Left lung (tissue), 10 donors: ENCODE results near the gene HDAC1. TPM values are rescaled to one million over a fixed set of nuclear protein-coding genes. Genes with fewer than 3 reads are reported as not detected.

Experiments used
- ATAC-seq: fragments of 200-7000 bp; cut with Tn5 transposase; one replicate; pipeline ENCODE4 v1.9.1; 2020; ENCODE audit warnings: moderate library complexity
- DNase-seq, 4 donors: peaks; one replicate each; pipeline ENCODE4 v3.0.0-alpha.2; 2013 to 2020
- H3K27ac ChIP-seq, 2 donors: fragments of 200-600 bp; sonication (generic) in 1 of 2; one replicate each; pipeline versions ENCODE4 v1.5.0 to v1.8.0; 2020 to 2021
- H3K27me3 ChIP-seq, 2 donors: fragments of 200-600 bp; sonication (generic) in 1 of 2; one replicate each; pipeline versions ENCODE4 v1.5.0 to v1.8.0; 2020 to 2021
- H3K36me3 ChIP-seq, 2 donors: fragments of 200-600 bp; sonication (generic) in 1 of 2; one replicate each; pipeline versions ENCODE4 v1.5.0 to v1.8.0; 2020 to 2021
- H3K4me1 ChIP-seq, 2 donors: fragments of 200-600 bp; one replicate each; pipeline ENCODE4 v1.8.0; 2021
- H3K4me3 ChIP-seq, 2 donors: fragments of 200-600 bp; sonication (generic) in 1 of 2; one replicate each; pipeline versions ENCODE4 v1.5.0 to v1.8.0; 2020 to 2021; ENCODE audit warnings: mild to moderate bottlenecking in 1 of 2
- H3K9me3 ChIP-seq, 2 donors: fragments of 200-600 bp; sonication (generic) in 1 of 2; one replicate each; pipeline versions ENCODE4 v1.5.0 to v1.8.0; 2020 to 2021
- CTCF ChIP-seq, 2 donors: fragments of 200-600 bp; sonication (generic) in 1 of 2; IDR thresholded peaks; one replicate each; pipeline versions ENCODE4 v1.5.0 to v1.8.0; 2021; ENCODE audit warnings: antibody characterized with exemption in 2 of 2
- intact Hi-C, 2 donors: fragments of 100-400 bp; cut with DNase I; formaldehyde crosslinking; loops; one replicate each; pipeline versions ENCODE4 v1.11.2 to v1.14.2; 2022
- polyA plus RNA-seq, 6 donors: library from polyadenylated mRNA; unstranded; fragments of 120-200 nt; gene quantifications; one replicate each; pipeline ENCODE4 v1.2.1, GENCODE V29; 2013; ENCODE audit not compliant: insufficient read length in 6 of 6
- total RNA-seq, 2 donors: library from RNA; stranded (reverse); fragmentation: NEBNext Ultra II Directional; extraction: Animal tissue kit (Norgen Biotek cat#: 25700); gene quantifications; one replicate each; pipeline ENCODE4 v1.2.1, GENCODE V29; 2021
- donor health status: DM: no; HTN: yes; CAD: no.
- donor health status: DM: no; HTN: no; CAD: no.

Gene HDAC1
- total and polyA plus RNA-seq, 8 donors = 61.8 to 193 (median 163) TPM

- no peak for DNase-seq
- Histone ChIP-seq H3K9me3 (no peaks in the 10 kb centered on the region), H3K36me3 (peaks cover 0 to 100% of the 10 kb centered on the region in 2 donors), H3K4me1 (no peaks in the 10 kb centered on the region), H3K27me3 (no peaks in the 10 kb centered on the region), H3K27ac (no peak overlapping the region), H3K4me3 (no peak overlapping the region)
- TF ChIP-seq CTCF (IDR thresholded peaks at IDR 0.05) = no peak
- no peak for ATAC-seq
- intact Hi-C loops = no loop called here
Observed at GRCh38 chr1:32376199-32376598, 84.3 kb downstream of the HDAC1 start.

GRCh38 chr1:32377541-32378220 lies 85.8 kb downstream of the HDAC1 start:
- no peak for DNase-seq

GRCh38 chr1:32380057-32380456 lies 88.2 kb downstream of the HDAC1 start:
- no peaks in the 10 kb centered on the region for H3K9me3 ChIP-seq
- intact Hi-C loops = no loop called here
- DNase-seq (no peak), ATAC-seq (no peak)
- no peaks in the 10 kb centered on the region for H3K4me1 ChIP-seq
- H3K4me3 ChIP-seq = no peak overlapping the region
- no peaks in the 10 kb centered on the region for H3K27me3 ChIP-seq
- no peak for TF ChIP-seq CTCF (IDR thresholded peaks at IDR 0.05)
- peaks cover 0 to 100% of the 10 kb centered on the region in 2 donors for H3K36me3 ChIP-seq
- no peak overlapping the region for H3K27ac ChIP-seq

More at GRCh38 chr1:32377541-32378220, 85.8 kb downstream of the HDAC1 start:
- Histone ChIP-seq H3K9me3 (no peaks in the 10 kb centered on the region), H3K4me3 (no peak overlapping the region), H3K4me1 (no peaks in the 10 kb centered on the region), H3K27ac (no peak overlapping the region), H3K36me3 (peaks cover 0 to 100% of the 10 kb centered on the region in 2 donors), H3K27me3 (no peaks in the 10 kb centered on the region)
- no peak for ATAC-seq
- intact Hi-C loops = no loop called here
- no peak for TF ChIP-seq CTCF (IDR thresholded peaks at IDR 0.05)

Other genes starting within 250 kb of the HDAC1 start
- 10 to 100 TPM; 16.5 to 22.6 TPM for gene TMEM39B, start 219.1 kb upstream of the HDAC1 start, total RNA-seq
- gene TMEM39B, start 219.1 kb upstream of the HDAC1 start, polyA plus RNA-seq = 10 to 100 TPM; 23.1 to 26.4 (median 24.6) TPM
- 10 to 100 TPM; 70.2 to 73.2 TPM for gene KPNA6, start 184.0 kb upstream of the HDAC1 start, total RNA-seq
- gene KPNA6, start 184.0 kb upstream of the HDAC1 start, polyA plus RNA-seq = 10 to 100 TPM; 30.6 to 37.5 (median 34.6) TPM
- gene TXLNA, start 112.4 kb upstream of the HDAC1 start, total RNA-seq = 10 to 100 TPM; 54.0 to 56.4 TPM
- 10 to 100 TPM; 39.8 to 51.4 (median 44.6) TPM for gene TXLNA, start 112.4 kb upstream of the HDAC1 start, polyA plus RNA-seq
- gene CCDC28B, start 91.5 kb upstream of the HDAC1 start, total RNA-seq = 1 to 10 TPM; 7.2 to 9.0 TPM
- 10 to 100 TPM; 20.9 to 31.5 (median 25.5) TPM for gene CCDC28B, start 91.5 kb upstream of the HDAC1 start, polyA plus RNA-seq
- 1 to 10 TPM; 1.9 to 2.3 TPM for gene IQCC, start 86.4 kb upstream of the HDAC1 start, total RNA-seq
- gene IQCC, start 86.4 kb upstream of the HDAC1 start, polyA plus RNA-seq = 1 to 10 TPM; 7.7 to 8.7 (median 8.3) TPM
- 1 to 10 TPM in 1 of 2 donors, not detected in 1; 2.3 TPM for gene DCDC2B, start 83.0 kb upstream of the HDAC1 start, total RNA-seq
- 1 to 10 TPM; 1.6 to 3.8 (median 2.9) TPM for gene DCDC2B, start 83.0 kb upstream of the HDAC1 start, polyA plus RNA-seq
- 10 to 100 TPM; 19.3 to 21.0 TPM for gene TMEM234, start 69.7 kb upstream of the HDAC1 start, total RNA-seq
- gene TMEM234, start 69.7 kb upstream of the HDAC1 start, polyA plus RNA-seq = 10 to 100 TPM; 19.8 to 24.8 (median 22.8) TPM
- gene EIF3I, start 69.7 kb upstream of the HDAC1 start, total RNA-seq = 100 to 1,000 TPM; 118 to 172 TPM
- 100 to 1,000 TPM; 156 to 182 (median 178) TPM for gene EIF3I, start 69.7 kb upstream of the HDAC1 start, polyA plus RNA-seq
- gene FAM167B, start 44.9 kb upstream of the HDAC1 start, total RNA-seq = 10 to 100 TPM; 15.2 to 16.8 TPM
- gene FAM167B, start 44.9 kb upstream of the HDAC1 start, polyA plus RNA-seq = 1 to 10 TPM; 3.7 to 7.1 (median 4.6) TPM
- gene LCK, start 40.8 kb upstream of the HDAC1 start, total RNA-seq = 1 to 10 TPM; 3.3 to 8.8 TPM
- 1 to 10 TPM in 5 of 6 donors, under 1 TPM in 1; 0.95 to 2.1 (median 1.5) TPM for gene LCK, start 40.8 kb upstream of the HDAC1 start, polyA plus RNA-seq
- gene MARCKSL1, start 44.1 kb downstream of the HDAC1 start, total RNA-seq = 10 to 100 TPM; 33.1 to 58.3 TPM
- gene MARCKSL1, start 44.1 kb downstream of the HDAC1 start, polyA plus RNA-seq = 100 to 1,000 TPM; 364 to 478 (median 430) TPM
- gene FAM229A, start 70.4 kb downstream of the HDAC1 start, total RNA-seq = 1 to 10 TPM; 4.4 to 5.7 TPM
- gene FAM229A, start 70.4 kb downstream of the HDAC1 start, polyA plus RNA-seq = 10 to 100 TPM in 1 of 6 donors, 1 to 10 TPM in 5; 5.5 to 14.0 (median 8.4) TPM
- 1 to 10 TPM; 1.8 TPM for gene TSSK3, start 70.5 kb downstream of the HDAC1 start, total RNA-seq
- gene TSSK3, start 70.5 kb downstream of the HDAC1 start, polyA plus RNA-seq = 1 to 10 TPM; 2.8 to 7.8 (median 5.0) TPM
- 10 to 100 TPM; 51.2 to 64.8 TPM for gene BSDC1, start 102.4 kb downstream of the HDAC1 start, total RNA-seq
- 10 to 100 TPM; 50.6 to 61.1 (median 57.9) TPM for gene BSDC1, start 102.4 kb downstream of the HDAC1 start, polyA plus RNA-seq
- gene ZBTB8B, start 173.0 kb downstream of the HDAC1 start, total RNA-seq = under 1 TPM; 0.03 TPM
- 1 to 10 TPM; 1.3 to 2.0 (median 1.6) TPM for gene ZBTB8B, start 173.0 kb downstream of the HDAC1 start, polyA plus RNA-seq
- 1 to 10 TPM; 8.6 to 9.8 TPM for gene ZBTB8A, start 247.3 kb downstream of the HDAC1 start, total RNA-seq
- 10 to 100 TPM; 13.4 to 17.3 (median 14.9) TPM for gene ZBTB8A, start 247.3 kb downstream of the HDAC1 start, polyA plus RNA-seq